ENCODE measurements around the gene DMAP1.

The DMAP1 gene

GRCh38 chr1:44254392-44254910 is 41.2 kb downstream of the DMAP1 start:
- no peak for DNase-seq (ENCODE audit: low read depth)

- DNase-seq (ENCODE audit: low read depth) = no peak
Measured at GRCh38 chr1:44256762-44257554, 43.7 kb downstream of the DMAP1 start.

GRCh38 chr1:44259090-44259489 is 45.8 kb downstream of the DMAP1 start:
- DNase-seq (ENCODE audit: low read depth) = no peak

GRCh38 chr1:44260792-44261170 is 47.5 kb downstream of the DMAP1 start:
- no peak for DNase-seq (ENCODE audit: low read depth)

- no peak for DNase-seq (ENCODE audit: low read depth)
Measured at GRCh38 chr1:44261171-44261817, 48.0 kb downstream of the DMAP1 start.

GRCh38 chr1:44261962-44262361 is 48.7 kb downstream of the DMAP1 start:
- no peak for DNase-seq (ENCODE audit: low read depth)

- DNase-seq (ENCODE audit: low read depth) = no peak
Measured at GRCh38 chr1:44262414-44262813, 49.1 kb downstream of the DMAP1 start.

GRCh38 chr1:44262816-44263567 is 49.7 kb downstream of the DMAP1 start:
- DNase-seq (ENCODE audit: low read depth) = no peak

GRCh38 chr1:44263568-44264450 is 50.5 kb downstream of the DMAP1 start:
- DNase-seq (ENCODE audit: low read depth) = no peak

- DNase-seq (ENCODE audit: low read depth) = no peak
Measured at GRCh38 chr1:44264451-44264771, 51.1 kb downstream of the DMAP1 start.

GRCh38 chr1:44265656-44266358 is 52.5 kb downstream of the DMAP1 start:
- DNase-seq (ENCODE audit: low read depth) = no peak

GRCh38 chr1:44266400-44267344 is 53.4 kb downstream of the DMAP1 start:
- no peak for DNase-seq (ENCODE audit: low read depth)

GRCh38 chr1:44267438-44267837 is 54.2 kb downstream of the DMAP1 start:
- DNase-seq (ENCODE audit: low read depth) = no peak

- no peak for DNase-seq (ENCODE audit: low read depth)
Measured at GRCh38 chr1:44268054-44268453, 54.8 kb downstream of the DMAP1 start.

All from amniotic epithelial cell (primary cell).